NCI-H146 treated with DMSO at 0.1 percent for 48 hours (cell line): ENCODE measurements around the gene RXRG.

Experiments
- DNase-seq: peaks from one replicate; lab custom pipeline; 2025; ENCODE audit not compliant: unreplicated experiment; lab: John Stamatoyannopoulos, UW

The RXRG gene

DNA sequence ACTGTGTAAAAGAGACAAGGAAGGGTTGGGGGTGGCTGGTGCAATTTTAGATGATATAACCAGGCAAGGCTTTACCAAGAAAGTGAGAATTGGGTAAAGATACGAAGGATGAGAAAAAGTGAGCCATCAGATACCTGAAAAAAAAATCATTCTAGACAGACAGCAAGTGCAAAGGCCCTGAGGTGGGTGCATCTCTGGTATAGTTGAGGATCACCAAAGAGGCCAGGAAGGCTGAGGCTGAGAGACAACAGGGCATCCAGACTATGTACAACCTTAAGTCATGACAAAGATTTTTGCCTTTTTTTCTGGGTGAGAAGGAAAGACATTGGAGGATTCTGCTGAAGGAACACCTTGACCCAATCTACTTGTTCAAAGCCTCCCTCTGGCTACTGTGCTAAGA, 29.9 kb downstream of the RXRG start:
- no peak for DNase-seq

DNA sequence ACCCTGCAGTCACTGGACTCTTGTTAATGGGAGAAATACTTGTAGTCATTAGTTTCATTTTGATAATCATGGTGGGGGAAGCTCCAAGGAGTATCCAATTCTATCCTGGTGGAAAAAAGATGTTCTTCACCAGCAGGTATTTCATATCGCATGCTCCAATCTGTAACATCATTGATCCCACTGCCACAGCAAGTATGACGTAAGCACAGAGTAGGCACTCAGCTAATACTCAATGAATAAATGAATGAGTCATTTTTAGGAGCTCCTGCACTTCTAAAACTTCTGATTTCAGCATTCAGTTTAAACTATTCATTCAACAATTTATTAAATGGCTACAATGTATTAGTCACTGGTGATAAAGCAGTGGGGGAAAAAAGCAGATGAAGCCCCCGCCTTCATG, 30.3 kb downstream of the RXRG start:
- DNase-seq: no peak

- no peak for DNase-seq
Observed at GRCh38 chr1:165411396-165411795, 33.5 kb downstream of the RXRG start.

GRCh38 chr1:165409657-165410358, 35.1 kb downstream of the RXRG start:
- no peak for DNase-seq

- DNase-seq: peak; percentile 2
Observed at GRCh38 chr1:165408518-165408917, 36.4 kb downstream of the RXRG start.

DNA sequence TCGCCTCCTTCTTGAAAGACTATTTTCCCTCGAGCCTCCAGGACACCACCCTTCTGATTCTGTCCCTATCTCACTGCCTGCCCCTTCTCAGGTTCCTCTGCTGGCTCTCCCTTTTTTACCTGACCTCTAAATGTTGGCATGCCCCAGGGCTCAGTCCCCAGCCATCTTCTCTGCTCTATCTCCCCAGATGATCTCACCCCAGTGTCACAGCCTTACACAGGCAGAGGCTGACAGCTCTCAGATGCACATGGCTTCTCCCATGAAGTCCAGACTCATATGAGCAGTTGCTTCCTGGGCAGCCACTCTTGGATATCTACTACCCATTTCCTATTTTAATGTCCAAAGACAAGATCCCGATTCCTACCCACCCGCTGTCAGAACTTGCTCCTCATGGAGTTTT, 37.5 kb downstream of the RXRG start:
- no peak for DNase-seq

DNA sequence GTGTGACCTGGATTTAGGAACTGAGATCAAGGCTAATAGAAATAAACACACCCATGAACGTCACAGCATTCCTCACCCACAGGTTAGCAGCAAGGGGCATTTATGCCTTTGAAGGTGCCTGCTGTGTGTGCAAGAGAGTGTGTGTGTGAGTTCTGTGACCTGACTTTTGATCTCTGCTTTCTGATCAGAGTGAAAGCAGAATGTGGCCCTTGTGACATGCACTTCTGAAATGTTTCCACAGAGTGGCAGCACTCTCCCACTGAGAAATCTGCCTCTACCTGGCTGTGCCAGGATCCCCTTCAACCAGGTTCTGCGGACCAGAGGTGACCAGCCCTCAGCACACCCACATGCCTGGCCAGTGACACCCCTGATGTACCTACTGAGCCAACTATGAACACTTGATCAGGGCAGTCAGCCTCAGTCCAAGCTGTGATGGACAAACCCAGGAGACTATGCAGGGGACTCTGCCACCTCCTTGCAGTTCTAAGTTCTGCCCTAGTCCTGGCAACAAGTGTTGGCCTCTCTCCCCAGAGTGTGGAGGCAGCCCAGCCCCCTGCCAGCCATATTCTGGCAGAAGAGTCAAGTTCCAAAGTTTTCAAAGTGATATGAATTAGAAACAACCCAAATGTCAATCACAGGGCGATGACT, 41.0 kb downstream of the RXRG start:
- no peak for DNase-seq

DNA sequence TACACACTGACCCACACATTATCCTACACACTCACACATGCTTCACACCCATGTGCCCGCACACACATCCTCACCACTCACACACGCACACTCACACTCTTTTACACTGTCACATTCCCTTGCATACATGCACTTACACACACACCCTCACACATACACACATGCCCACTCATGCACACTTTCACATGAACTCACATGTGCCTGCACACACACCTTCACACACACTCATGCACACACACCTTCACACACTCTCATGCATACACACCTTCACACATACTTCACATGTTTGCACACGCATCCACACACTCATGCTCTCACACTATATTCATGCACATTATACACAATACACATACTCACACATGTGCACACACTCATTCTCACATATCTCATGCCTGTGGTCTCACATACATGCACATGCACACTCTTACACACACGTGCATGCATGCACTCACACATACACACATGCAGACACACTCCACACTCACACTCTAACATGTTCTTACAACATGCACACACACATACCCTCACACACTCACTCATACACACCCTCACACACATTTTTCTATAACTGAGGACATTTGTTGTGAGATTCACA, 42.3 kb downstream of the RXRG start:
- no peak for DNase-seq

- DNase-seq: no peak
Observed at GRCh38 chr1:165397944-165398343, 47.0 kb downstream of the RXRG start.

DNA sequence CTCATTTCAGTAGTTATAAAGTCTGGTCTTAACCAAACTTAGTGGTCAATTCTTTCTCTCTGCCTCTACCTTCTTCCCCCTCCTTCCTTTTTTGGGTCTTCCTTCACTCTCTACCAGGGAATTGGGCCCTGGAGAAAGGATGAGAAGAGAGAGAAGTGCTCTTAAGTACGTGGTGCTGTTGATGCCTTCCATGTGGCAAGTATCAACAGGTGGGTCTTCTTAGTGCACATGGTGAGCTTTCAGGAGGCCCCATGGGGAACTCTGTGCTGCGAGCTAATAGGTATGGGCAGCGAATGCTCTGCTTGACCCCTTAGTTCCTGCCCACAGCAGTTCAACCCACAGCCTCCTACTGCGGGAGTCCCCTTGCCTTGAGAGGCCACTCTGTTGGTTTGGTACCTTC, 49.0 kb downstream of the RXRG start:
- DNase-seq: no peak

DNA sequence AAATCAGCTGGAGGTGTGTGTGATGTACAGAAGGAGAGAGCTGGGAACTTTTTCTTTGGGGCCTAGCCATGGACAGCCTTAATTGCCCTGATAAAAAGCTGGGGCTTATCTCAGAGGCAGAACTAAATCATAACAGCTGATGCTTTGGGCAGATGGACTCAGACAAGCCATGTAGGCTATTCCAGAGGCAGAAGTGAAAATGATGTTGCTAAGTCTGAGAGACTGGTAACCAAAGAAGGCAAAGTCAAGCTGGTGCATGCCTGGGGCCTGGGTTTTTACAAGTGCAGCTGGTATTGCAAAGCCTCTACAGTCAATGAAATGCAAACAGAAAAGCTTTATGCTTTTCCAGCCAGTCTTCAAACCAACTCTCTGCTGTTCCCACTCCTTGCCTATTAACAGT, 49.4 kb downstream of the RXRG start:
- DNase-seq: no peak

GRCh38 chr1:165392634-165393571, 52.0 kb downstream of the RXRG start:
- peak; percentile 44 for DNase-seq

GRCh38 chr1:165389609-165390008, 55.3 kb downstream of the RXRG start:
- no peak for DNase-seq

- DNase-seq: no peak
Observed at GRCh38 chr1:165387961-165388360, 57.0 kb downstream of the RXRG start.

GRCh38 chr1:165387505-165387904, 57.4 kb downstream of the RXRG start:
- no peak for DNase-seq

DNA sequence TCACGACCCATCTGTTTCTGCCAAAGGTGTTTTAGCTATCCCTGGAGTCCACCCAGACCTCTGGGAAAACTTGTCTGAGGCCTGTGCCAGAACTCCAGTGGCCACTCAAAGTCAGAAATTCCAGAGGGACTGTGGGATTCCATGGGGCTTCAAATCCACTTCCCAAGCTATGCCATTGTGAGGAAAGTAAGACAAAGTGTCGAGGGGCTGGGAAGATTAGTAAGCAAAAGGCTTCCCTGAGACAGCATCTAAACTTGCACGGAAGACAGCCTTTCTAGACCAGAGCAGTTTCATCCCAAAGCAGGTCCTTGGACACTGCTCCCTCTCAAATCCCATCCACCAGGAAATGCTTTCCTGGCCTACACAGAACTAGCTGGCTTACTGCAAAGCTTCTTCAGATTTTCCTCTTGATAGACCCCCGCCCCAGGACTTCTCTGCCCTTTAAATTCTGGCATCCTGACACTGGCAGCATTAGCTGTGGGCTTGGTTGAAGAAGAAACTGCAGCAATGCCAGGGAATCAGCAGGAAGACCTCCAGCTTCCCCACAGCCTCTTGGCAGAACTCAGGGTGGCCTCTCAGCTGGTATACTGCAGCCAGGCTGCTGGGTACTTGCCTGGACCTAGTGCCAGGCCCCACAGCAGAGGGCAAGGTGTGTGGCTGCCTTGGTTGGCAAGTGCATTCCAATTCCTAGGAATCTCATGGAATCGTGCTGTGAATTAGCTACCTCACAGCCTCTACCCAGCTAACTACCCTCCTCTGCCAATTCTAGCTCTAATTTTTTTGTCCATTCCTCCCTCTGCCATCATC, 61.1 kb downstream of the RXRG start:
- DNase-seq: no peak

DNA sequence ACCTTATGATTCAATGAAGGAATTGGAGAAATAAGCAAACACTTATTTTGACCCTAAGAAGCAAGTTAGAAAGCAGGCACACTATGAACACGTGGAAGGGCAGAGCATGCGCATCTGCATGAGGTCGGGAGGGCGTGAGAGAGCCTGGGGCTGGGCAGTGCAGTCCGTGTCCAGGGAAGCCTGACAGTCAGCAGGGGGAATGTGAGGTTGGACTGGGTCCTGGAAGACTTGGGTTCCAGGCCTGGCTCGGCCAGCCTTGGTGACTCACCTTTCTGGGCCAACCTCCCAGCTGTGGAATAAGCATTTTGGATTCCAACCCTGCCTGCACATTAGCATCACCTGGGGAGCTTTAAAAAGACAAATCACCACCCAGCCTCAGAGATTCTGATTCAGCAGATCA, 61.9 kb downstream of the RXRG start:
- no peak for DNase-seq

GRCh38 chr1:165381745-165382505, 63.0 kb downstream of the RXRG start:
- DNase-seq: no peak

DNA sequence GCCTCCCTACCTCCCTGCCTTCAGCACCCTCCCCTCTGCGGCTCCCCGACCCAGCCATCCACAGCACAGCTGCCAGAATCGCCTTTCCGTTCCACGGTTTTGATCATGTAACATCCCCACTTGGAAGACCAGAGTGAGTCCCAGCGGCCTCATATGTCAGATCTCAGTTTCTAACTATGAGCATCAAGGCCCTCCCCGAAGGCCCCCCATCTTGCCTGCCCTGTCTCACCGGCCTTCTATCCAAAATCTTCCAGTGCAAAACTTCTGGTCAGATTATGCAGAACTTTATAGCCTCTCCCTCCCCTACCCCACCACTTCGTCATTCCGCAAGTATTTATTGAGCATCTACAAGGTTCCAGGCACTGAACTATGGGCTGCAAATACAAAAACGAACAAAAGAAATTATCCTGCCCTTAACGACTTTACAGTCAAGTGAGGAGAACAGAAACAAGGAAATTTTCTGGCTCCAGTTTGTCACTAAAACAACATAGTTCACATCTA, 68.1 kb downstream of the RXRG start:
- no peak for DNase-seq
